ENCODE results near the gene CDH16.

CDH16 gene

GRCh38 chr16:66874079-66874775 is 44.5 kb downstream of the CDH16 start:
- Histone ChIP-seq H3K79me1 (ENCODE audit: low read length) (no peaks in the 10 kb centered on the region), H2BK5ac (ENCODE audit: low read depth, low read length, poor library complexity) (no peak overlapping the region), H3K79me2 (ENCODE audit: control insufficient read depth, insufficient read depth, low read length, poor library complexity) (no peaks in the 10 kb centered on the region), H2AK5ac (ENCODE audit: low read length) (no peak overlapping the region), H3K27me3 (ENCODE audit: insufficient read depth, low read length) (no peaks in the 10 kb centered on the region), H3K4me2 (ENCODE audit: low read length) (no peak overlapping the region), H3K27ac (ENCODE audit: low read depth, low read length) (no peak overlapping the region), H3K4me1 (ENCODE audit: control insufficient read depth in 1 of 2, insufficient read depth in 2 of 2, low read length in 2 of 2) (peaks cover 2 to 8% of the 10 kb centered on the region in 2 experiments), H3K36me3 (ENCODE audit: control insufficient read depth in 1 of 2, insufficient read depth in 2 of 2, low read length in 2 of 2) (no peaks in the 10 kb centered on the region), H3K9me3 (ENCODE audit: insufficient read depth, low read depth, low read length) (no peaks in the 10 kb centered on the region), H3K14ac (ENCODE audit: low read length) (no peak overlapping the region), H4K91ac (ENCODE audit: low read depth, low read length) (no peak overlapping the region), H4K12ac (ENCODE audit: low read depth, low read length) (no peak overlapping the region), H3K9ac (ENCODE audit: low read length) (no peak overlapping the region), H3K18ac (ENCODE audit: low read length) (no peak overlapping the region), H3K4ac (ENCODE audit: low read depth, low read length) (no peak overlapping the region), H2AFZ (ENCODE audit: insufficient read depth, low read length, poor library complexity) (no peak overlapping the region), H4K8ac (ENCODE audit: low read depth, low read length) (no peak overlapping the region), H2BK12ac (ENCODE audit: low read length) (no peak overlapping the region), H3K23ac (ENCODE audit: low read length) (no peak overlapping the region), H2BK120ac (ENCODE audit: insufficient read depth, low read length, poor library complexity) (no peak overlapping the region), H3K4me3 (ENCODE audit: low read depth, low read length) (no peak overlapping the region)
- DNase-seq = peak in 1 of 2 donors; percentile 13
- no CpG with 5 or more reads among the region's 1 CpG for WGBS (ENCODE audit: extremely low coverage, insufficient coverage, insufficient read length)

GRCh38 chr16:66873685-66874055 is 45.0 kb downstream of the CDH16 start:
- Histone ChIP-seq H2BK5ac (ENCODE audit: low read depth, low read length, poor library complexity) (no peak overlapping the region), H3K79me2 (ENCODE audit: control insufficient read depth, insufficient read depth, low read length, poor library complexity) (no peaks in the 10 kb centered on the region), H3K4me1 (ENCODE audit: control insufficient read depth in 1 of 2, insufficient read depth in 2 of 2, low read length in 2 of 2) (peaks cover 2 to 8% of the 10 kb centered on the region in 2 experiments), H3K27ac (ENCODE audit: low read depth, low read length) (no peak overlapping the region), H3K23ac (ENCODE audit: low read length) (no peak overlapping the region), H3K9me3 (ENCODE audit: insufficient read depth, low read depth, low read length) (no peaks in the 10 kb centered on the region), H3K4me2 (ENCODE audit: low read length) (no peak overlapping the region), H3K9ac (ENCODE audit: low read length) (no peak overlapping the region), H3K27me3 (ENCODE audit: insufficient read depth, low read length) (no peaks in the 10 kb centered on the region), H4K8ac (ENCODE audit: low read depth, low read length) (no peak overlapping the region), H3K36me3 (ENCODE audit: control insufficient read depth in 1 of 2, insufficient read depth in 2 of 2, low read length in 2 of 2) (no peaks in the 10 kb centered on the region), H3K4ac (ENCODE audit: low read depth, low read length) (no peak overlapping the region), H3K79me1 (ENCODE audit: low read length) (no peaks in the 10 kb centered on the region), H4K91ac (ENCODE audit: low read depth, low read length) (no peak overlapping the region), H2AFZ (ENCODE audit: insufficient read depth, low read length, poor library complexity) (peak overlapping the region; percentile 48), H4K12ac (ENCODE audit: low read depth, low read length) (no peak overlapping the region), H3K4me3 (ENCODE audit: low read depth, low read length) (no peak overlapping the region), H3K18ac (ENCODE audit: low read length) (no peak overlapping the region), H2BK120ac (ENCODE audit: insufficient read depth, low read length, poor library complexity) (no peak overlapping the region), H2BK12ac (ENCODE audit: low read length) (no peak overlapping the region), H3K14ac (ENCODE audit: low read length) (no peak overlapping the region), H2AK5ac (ENCODE audit: low read length) (no peak overlapping the region)
- no peak for DNase-seq

DNA sequence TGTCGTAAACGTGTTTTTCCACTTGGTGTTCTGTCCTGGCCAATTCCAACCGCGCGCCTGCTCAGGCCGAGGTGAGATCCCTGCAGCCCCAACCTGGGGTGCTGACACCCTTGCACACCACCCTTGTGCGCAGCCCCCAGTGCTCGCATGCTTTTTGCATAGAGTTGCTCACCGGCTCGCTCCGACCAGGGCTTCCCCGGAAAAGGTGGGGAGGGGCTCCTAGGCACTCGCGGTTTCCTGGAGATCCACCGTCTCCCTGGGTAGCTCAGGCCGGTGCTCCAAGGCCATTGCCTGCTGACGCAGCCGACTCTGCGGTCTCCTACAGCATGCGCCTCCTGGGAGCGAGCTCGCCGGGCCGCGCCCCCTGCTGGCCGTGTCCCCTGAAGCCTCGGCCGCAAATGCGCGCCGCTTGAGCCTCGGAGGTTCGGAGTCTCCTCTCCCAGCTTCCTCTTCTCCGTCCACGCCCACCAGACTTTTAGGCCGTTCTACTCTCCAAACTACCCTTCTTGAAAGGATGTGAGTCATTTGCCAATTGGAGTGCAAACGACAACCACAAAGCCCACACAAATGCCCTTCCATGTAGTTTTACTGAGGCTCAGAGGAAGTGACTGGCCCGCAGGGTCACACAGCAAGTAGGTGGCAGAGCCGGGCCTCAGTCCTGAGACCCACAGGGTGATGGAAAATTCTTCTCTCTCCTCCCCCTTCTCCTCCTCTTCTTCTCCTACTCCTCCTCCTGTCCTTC is 45.6 kb downstream of the CDH16 start:
- no CpG with 5 or more reads among the region's 39 CpGs for WGBS (ENCODE audit: extremely low coverage, insufficient coverage, insufficient read length)
- Histone ChIP-seq H2BK12ac (ENCODE audit: low read length) (peak overlapping the region; percentile 2), H3K36me3 (ENCODE audit: control insufficient read depth in 1 of 2, insufficient read depth in 2 of 2, low read length in 2 of 2) (no peaks in the 10 kb centered on the region), H3K23ac (ENCODE audit: low read length) (no peak overlapping the region), H3K4me3 (ENCODE audit: low read depth, low read length) (no peak overlapping the region), H2BK120ac (ENCODE audit: insufficient read depth, low read length, poor library complexity) (no peak overlapping the region), H3K79me1 (ENCODE audit: low read length) (no peaks in the 10 kb centered on the region), H3K27ac (ENCODE audit: low read depth, low read length) (no peak overlapping the region), H4K12ac (ENCODE audit: low read depth, low read length) (no peak overlapping the region), H2BK5ac (ENCODE audit: low read depth, low read length, poor library complexity) (no peak overlapping the region), H3K4ac (ENCODE audit: low read depth, low read length) (no peak overlapping the region), H2AK5ac (ENCODE audit: low read length) (no peak overlapping the region), H3K79me2 (ENCODE audit: control insufficient read depth, insufficient read depth, low read length, poor library complexity) (no peaks in the 10 kb centered on the region), H3K4me1 (ENCODE audit: control insufficient read depth in 1 of 2, insufficient read depth in 2 of 2, low read length in 2 of 2) (peaks cover 2 to 8% of the 10 kb centered on the region in 2 experiments), H3K4me2 (ENCODE audit: low read length) (peak overlapping the region; percentile 50), H2AFZ (ENCODE audit: insufficient read depth, low read length, poor library complexity) (peak overlapping the region; percentile 48), H3K18ac (ENCODE audit: low read length) (no peak overlapping the region), H3K14ac (ENCODE audit: low read length) (no peak overlapping the region), H4K8ac (ENCODE audit: low read depth, low read length) (peak overlapping the region; percentile 46), H3K9me3 (ENCODE audit: insufficient read depth, low read depth, low read length) (no peaks in the 10 kb centered on the region), H3K9ac (ENCODE audit: low read length) (no peak overlapping the region), H4K91ac (ENCODE audit: low read depth, low read length) (peak overlapping the region; percentile 19), H3K27me3 (ENCODE audit: insufficient read depth, low read length) (no peaks in the 10 kb centered on the region)
- DNase-seq = peak; percentile 88 to 95

DNA sequence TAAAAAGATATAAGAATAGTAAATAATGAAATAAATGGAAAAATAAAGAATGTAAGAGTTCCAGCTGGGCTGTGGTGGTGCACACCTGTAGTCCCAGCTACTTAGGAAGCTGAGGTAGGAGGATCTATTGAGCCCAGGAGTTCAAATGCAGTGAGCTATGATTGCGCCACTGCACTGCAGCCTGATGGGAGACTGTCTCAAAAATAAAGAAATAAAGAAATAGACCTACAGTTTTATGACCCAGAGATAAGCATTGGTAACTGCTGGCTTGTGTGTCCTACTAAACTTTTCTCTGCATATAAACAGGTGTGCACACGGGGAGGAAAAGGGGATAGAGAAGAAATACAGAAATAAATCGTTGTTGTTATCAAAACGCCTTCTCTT is 46.1 kb downstream of the CDH16 start:
- no peak overlapping the region for H3K27ac ChIP-seq (ENCODE audit: low read depth, low read length)
- peaks cover 2 to 8% of the 10 kb centered on the region in 2 experiments for H3K4me1 ChIP-seq (ENCODE audit: control insufficient read depth in 1 of 2, insufficient read depth in 2 of 2, low read length in 2 of 2)
- no peak overlapping the region for H3K4me3 ChIP-seq (ENCODE audit: low read depth, low read length)
- H2BK12ac ChIP-seq (ENCODE audit: low read length) = no peak overlapping the region
- no peak for DNase-seq
- no peak overlapping the region for H3K18ac ChIP-seq (ENCODE audit: low read length)
- peak overlapping the region; percentile 12 for H2AFZ ChIP-seq (ENCODE audit: insufficient read depth, low read length, poor library complexity)
- peak overlapping the region; percentile 50 for H3K4me2 ChIP-seq (ENCODE audit: low read length)
- no peak overlapping the region for H4K12ac ChIP-seq (ENCODE audit: low read depth, low read length)
- H2BK120ac ChIP-seq (ENCODE audit: insufficient read depth, low read length, poor library complexity) = no peak overlapping the region
- no peaks in the 10 kb centered on the region for H3K79me1 ChIP-seq (ENCODE audit: low read length)
- no peak overlapping the region for H2BK5ac ChIP-seq (ENCODE audit: low read depth, low read length, poor library complexity)
- no peaks in the 10 kb centered on the region for H3K9me3 ChIP-seq (ENCODE audit: insufficient read depth, low read depth, low read length)
- no peak overlapping the region for H3K14ac ChIP-seq (ENCODE audit: low read length)
- no peak overlapping the region for H3K9ac ChIP-seq (ENCODE audit: low read length)
- no CpG with 5 or more reads among the region's 4 CpGs for WGBS (ENCODE audit: extremely low coverage, insufficient coverage, insufficient read length)
- no peak overlapping the region for H4K8ac ChIP-seq (ENCODE audit: low read depth, low read length)
- no peak overlapping the region for H4K91ac ChIP-seq (ENCODE audit: low read depth, low read length)
- no peak overlapping the region for H3K4ac ChIP-seq (ENCODE audit: low read depth, low read length)
- no peak overlapping the region for H2AK5ac ChIP-seq (ENCODE audit: low read length)
- H3K27me3 ChIP-seq (ENCODE audit: insufficient read depth, low read length) = no peaks in the 10 kb centered on the region
- no peaks in the 10 kb centered on the region for H3K79me2 ChIP-seq (ENCODE audit: control insufficient read depth, insufficient read depth, low read length, poor library complexity)
- H3K36me3 ChIP-seq (ENCODE audit: control insufficient read depth in 1 of 2, insufficient read depth in 2 of 2, low read length in 2 of 2) = no peaks in the 10 kb centered on the region
- H3K23ac ChIP-seq (ENCODE audit: low read length) = no peak overlapping the region

All from trophoblast cell (in vitro differentiated cells and primary cell).